DMS153 treated with DMSO at 0.1 percent for 48 hours (cell line): ENCODE measurements around the gene APCDD1L.

ENCODE experiments used
- DNase-seq: peaks from one replicate; lab custom pipeline; 2025; ENCODE audit not compliant: unreplicated experiment; lab: John Stamatoyannopoulos, UW

Gene APCDD1L

DNA sequence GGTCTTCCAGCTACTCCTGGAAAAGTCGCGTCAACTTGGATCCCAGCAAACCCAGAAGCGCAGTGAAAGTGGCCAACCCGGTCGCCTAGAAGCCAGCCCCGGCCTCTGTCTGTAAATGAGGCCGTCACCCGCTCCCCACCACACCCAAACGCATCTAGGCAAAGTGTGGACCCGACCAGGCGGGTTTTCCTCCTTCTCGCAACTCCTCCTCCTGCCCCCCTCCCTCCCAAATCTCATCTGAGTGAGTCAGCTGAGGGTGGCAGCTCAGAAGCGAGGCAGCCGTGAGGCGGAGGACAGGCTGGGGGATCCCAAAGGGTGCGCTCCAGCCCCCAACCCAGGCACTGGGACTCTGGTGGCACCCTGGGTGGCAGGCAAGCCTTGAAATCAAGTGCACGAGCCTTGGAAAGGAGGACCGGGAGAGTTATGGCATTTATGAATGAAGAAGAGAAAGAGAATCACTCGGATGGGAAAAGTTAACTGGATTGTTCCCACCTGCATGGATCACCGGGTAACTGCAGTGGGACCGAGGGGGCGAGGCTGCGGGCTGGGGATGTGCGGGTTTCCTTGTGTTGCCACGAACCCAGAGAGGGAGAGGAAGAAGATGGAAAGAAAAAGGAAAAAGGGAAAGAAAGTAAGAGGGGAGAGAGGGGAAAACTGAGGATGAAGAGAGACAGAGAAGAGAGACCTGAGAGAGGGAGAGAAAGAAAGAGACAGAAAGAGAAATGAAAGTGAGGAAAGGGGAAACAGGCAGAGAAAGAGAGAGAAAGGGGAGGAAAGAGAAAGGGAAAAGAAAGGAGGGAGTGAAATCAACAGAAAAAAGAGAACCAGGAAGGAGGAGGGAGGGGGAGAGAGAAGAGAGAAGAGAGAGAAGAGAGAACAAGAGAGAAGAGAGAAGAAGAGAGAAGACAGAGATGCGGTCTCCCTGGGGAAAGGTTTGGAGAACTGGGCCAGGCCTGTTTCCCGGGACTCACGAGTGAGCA is at the start of gene APCDD1L:
Gene APCDD1L, minus strand, starts transcription at position 167 of the 980 bp plus-strand sequence. CDS start 692 bp downstream, outside the sequence.
- DNase-seq = no peak

DNA sequence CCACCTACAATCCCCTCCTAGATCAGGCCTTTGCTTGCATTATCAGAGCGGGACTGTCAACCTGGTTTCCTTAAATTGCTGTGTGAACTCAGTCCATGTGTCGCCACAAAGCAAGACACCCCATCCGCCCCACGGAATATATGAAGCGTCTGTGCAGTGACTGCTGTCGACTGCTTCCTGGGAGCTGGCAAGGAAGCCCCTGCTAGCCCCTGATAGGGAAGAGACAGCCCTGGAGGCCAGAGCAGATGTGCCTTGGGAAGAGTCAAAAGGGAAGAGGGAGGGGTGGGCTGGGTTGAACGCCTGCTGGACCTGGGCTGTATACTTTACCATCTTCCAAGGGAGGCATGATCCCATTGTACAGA is 44.1 kb upstream of the APCDD1L start:
- no peak for DNase-seq

DNA sequence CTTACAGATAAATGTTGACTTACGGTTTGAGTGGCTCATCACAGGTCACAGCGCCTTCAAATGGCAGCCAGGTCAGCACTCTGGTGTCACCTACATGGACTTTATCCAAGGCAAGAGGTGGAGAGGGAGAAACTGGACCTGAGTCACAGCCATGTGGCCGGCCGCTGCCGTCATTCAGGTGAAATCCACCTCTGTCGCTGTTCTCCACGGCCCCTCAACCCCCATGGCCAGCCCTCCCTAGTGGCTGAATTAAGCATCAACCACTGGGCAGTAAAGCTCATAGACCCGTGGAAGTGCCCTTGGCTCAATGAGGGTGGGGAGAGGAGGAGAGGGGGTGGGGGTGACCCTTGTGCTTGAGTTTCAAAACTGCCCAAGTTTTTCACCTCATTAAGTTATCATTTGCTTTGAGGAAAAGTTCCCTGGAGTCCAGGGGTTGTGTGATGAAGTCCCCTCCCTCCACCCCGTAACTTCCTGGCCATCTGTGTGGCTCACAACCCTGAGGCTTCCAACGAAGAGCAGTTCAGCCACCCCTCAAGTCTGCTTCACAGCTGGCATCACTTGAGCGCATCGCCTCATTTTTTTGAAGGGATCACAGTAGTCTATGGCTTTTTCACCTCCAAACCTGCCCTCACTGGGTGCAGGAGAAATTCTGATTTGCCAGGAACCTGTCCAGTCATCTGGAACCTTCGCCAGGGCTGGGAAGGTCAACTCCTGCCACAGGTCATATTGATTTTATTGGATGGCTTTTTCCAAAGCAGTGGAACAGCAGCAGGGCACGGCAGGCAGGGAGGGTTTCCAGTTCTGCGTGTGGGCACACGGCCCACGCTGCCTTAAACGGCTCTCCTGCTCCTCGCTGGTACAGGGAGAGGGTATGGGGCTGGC is 43.5 kb upstream of the APCDD1L start:
- DNase-seq = no peak

DNA sequence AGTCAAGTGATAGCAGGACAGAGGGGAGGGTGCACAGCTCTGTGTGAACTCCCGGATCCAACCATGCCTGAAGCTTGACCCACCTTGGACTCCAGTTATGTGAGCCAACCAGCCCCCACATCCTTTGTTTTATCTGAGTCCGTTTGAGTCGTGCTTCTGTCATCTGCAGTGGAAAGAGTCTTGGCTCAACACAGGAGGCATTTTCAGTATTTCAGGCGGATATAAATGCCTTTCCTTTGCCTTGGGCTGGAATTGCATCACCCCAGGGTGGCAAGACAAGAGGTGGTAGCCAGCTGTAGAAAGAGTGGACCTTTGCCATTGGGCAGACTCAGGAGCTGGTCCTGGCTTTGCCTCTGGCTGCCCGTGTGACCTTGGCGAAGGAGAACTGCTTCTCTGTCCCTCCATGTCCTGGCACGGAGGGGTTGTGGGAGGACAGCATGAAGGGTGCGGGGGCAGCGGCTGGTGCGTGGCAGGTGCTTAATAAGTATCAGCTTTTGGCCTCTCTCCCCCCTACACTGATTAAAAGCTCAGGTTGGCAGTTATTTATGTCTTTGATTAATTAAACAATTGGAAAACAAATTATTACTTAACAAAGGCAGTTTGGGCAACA is 42.6 kb upstream of the APCDD1L start:
- DNase-seq = no peak

DNA sequence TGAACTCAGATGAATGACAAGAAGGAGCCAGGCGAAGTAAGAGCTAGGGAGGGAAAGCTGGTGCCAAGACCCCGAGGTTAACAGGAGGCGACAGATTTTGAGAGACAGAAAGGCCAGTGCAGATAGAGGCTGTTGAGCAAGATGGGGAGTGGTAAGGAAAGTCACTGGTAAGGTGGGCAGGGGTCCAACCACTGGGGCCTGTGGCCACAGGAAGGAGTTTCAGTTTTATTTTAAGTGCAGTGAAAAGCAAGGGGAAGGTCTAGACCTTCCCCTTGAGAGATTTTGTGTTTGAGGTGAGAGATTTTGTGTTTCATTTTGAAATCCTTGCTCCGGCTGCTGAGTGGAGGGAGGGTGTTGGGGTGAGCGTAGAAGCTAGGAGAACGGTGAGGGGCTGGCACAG is 41.8 kb upstream of the APCDD1L start:
- DNase-seq = no peak

DNA sequence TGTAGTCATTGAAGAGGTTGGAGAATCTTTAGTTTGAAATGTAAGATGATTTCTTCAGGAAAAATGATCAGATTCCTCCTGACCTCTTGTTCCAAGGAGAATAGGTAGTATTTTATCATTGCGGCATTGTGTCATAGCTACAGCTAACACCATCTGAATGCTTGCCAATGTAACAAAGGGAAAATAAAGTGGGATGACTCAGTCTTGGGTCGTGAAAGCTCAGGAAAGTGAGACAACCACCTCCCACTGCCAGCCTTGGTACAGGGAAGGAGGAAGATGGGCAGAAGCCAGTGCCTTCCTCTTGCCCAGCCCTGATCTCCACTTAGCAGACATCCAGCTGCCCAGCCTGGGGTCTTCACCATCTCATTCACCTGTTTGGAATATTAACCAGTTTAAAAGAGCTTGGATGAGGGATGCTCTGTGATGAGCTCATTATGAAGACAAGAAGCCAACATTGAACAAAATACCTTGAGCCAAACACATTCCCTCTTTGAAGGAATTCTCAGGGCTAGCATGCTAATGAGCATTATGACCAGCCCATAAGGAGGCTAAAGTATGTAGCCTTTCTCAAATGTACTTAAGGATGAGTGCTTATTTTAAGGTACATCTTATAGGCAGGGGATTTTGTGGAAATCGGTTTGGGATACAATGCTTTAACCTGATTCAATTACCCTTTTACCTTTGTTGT is 40.0 kb upstream of the APCDD1L start:
- DNase-seq = no peak

DNA sequence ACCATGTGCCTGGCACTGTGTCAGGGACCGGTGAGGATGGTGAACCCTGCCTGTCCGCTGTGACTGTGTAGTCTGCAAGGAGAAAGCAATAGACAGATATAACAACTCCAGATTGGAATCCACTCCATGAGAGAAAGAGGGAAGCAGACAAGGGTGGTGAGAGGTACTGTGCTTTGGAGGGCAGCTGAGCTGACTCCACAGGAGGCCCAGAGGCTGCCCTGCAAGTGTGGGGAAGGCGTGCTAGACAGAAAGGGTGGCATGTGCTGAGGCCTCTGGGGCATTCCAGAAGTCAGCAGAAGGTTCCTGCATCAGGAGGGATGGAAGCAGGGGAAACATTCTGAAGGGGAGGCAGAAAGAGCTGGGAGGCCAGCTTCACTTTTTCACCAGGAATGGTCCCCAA is 39.3 kb upstream of the APCDD1L start:
- no peak for DNase-seq

DNA sequence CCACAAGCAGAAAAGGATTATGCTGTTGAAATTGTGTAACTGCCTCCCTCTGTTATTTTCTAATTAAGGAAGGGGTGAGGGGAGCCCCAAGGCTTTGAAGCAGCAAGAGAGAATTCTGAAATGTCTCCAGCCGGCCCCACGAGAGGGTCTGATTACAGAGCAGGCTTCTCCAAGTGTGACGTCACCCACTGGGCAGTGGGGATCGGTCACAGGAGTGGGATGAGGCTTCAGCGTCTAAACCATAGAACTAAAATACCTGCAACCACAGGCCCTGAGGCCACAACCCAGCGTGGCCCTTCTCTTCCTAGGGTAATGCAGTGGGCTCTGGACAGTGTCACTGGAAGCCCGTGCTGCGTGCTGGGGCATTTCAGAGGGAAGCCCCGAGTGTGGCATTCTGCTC is 38.6 kb upstream of the APCDD1L start:
- DNase-seq = no peak

DNA sequence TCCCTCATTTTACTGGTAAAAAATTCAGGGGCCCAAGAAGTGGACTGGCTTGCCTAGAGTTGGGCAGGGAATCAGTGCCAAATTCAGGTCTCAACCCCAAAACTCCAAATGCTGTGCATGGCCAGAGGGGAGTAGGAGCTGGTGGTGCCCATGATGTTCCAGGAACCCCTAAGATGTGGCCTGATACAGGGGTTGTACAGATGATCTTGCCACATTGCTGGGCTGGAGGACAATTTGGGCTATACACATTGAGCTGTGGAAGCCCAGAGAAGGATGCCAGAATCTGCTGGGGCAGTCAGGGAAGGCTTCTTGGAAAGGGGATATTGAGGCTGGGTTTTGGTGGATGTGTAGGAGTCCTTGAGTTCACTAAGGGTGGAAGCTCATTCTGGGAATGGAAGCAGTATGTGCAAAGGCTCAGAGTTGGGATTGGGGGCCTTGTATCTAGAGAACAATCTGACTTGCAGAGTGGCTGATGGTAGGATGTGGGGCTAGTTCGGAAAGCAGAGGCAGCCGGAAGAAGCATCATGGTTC is 38.0 kb upstream of the APCDD1L start:
- no peak for DNase-seq

DNA sequence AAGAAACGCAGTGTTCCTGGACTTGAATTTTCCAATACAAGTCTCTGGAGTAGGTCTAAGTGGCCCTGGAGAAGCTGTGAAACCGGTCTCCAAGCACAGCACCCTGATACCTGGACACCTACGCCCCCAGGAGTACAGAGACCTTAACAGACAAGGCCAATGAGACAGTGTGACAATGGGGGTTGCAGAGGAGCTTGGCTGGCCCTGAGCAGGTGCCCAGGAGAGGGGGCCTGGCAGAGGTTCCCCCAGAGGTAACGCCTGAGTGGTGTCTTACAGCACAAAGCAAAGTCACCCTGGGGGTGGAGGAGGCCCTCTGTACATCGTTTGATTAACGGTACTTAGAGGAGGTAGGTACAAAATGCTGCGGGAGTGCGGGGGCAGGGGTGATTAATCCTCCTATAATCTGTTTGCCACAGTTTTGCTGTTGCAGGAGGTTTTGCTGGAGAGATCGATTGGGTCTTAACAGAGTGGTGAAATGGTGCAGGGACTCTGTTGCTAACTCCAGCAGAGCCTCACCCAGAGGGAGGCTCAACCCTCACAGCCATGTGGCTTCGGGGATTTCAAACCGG is 37.3 kb upstream of the APCDD1L start:
- no peak for DNase-seq

DNA sequence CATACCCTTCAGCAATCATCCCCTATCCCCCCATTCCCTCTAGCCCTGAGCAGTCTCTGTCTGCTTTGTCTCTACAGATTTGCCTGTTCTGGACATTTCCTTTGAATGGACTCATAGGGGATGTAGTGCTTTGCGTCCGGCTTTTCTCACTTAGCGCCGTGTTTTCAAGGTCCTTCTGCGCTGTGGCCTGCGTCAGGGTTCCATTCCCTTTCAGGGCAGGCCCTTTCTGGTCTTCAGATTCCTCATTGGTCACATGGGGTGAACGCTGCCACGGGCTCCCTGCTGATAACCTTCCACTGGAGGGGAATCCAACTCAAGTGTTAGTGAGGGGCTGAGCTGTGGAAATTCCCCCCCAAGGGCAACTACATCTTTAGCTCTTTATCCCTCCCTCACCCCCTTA is 36.4 kb upstream of the APCDD1L start:
- DNase-seq = no peak

DNA sequence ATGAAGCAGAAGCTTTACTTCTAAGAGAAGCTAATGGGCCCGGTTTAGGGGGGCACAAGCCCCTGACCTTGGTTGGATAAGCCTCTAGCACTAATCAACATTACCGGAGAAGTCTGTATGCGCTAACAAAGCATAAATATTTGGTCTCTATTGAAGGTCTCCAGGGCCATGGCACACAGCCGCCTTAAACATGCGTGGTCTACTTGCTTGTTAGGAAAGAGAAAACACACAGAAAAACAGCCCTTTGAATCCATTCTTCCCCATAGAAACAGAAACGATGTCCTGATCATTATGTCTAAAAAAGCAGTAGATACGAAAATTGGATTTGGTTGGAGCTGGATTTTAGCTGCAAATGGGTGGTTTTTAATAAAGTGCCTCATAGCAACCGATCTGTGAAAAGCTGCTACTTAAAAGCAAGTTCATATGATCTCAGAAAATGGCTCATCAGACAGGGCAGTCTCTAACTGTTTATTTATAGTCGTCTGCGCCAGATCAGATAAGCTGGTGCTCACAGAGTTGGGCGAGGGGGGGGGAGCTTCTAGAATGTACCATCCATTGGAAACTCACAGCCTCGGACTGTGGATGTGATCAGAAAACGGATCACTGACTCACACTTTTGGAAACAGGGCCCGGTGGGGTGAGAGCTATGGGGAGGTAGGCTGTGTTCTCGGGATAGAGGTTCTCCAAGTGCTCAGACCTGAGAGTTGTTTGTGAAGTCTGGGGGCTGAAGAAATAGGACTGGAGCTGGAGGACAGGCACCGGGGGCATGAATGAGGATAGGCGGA is 35.3 kb upstream of the APCDD1L start:
- no peak for DNase-seq

DNA sequence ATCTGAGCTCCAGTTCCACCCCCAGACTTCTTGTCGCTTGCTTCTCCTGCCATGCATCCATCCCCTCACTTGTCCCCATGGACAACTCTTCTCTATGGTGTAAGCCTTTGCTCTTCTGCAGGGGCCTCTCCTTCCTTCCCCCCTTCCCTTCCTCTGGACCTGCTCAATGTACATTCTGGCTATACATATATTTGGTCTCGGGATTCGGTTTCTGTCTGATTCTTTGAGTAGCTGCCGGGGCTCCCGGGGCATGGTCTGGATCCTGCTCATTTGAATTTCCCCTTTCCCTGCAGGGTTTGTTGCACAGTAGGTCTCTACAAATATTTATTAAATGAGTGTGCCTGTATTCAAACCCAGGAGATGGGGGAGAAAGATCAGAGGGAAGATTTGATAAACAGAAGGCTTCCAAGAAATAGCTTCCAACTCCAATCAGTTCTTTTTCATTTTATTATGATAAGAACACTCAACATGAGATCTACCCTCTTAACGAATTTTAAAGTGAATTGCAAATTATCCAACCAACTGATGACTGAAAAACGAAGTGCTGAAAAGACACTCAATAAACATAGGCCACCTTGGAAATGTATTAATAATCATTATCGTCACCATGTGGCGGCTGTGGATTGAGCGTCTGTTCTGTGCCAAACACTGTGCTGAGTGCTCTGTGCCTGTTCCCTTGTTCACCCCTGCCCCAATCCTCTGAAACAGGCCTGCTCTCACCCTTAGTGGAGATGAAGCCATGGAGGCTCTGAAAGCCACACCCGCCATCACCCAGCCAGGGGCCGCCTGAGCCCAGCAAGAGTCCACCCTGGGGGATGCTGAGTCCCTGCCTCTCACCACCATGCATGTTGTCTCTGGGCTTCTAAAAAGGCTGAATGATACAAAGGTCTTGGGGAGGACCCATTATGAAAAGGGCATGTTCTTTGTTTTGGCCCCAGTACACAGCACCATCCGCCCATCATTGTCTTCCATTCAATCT is 34.3 kb upstream of the APCDD1L start:
- DNase-seq = no peak

DNA sequence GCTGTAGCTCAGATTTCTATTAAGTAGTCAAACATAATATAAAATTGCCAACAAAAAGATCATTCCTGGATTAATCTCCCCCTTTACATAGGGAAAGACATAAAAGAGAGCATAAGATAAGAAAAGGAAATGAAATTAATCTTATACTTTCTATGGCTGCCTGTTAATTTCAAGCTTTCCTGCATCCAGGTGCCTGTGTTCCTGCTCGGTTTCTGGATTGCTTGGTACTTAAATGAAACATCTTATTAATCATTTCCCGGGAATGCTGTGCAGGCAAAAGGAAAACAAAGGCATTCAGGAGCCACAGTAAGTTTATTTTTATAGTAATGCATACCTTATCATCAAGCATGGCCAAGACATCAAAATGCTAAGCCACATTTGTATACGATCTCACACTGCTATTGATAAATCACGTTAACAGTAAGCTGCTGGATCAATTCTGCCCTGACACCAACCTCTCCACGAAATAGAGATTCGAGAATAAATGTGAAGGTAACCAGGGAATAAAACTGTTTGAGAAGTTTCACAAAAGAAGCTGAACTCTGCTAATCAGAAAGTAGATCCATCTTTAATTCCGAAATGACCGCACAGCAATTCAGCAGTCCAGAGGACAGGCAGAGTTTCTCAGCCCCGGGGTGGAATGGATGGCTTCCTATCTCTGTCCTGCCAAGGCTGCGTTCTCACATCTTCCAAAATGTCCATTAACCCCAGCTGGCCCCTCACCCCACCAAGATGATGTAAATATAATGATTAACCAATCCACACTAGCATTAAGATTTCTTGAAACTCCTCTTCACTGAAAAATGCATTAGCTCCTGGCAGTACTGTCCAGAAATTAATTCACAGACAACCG is 32.6 kb upstream of the APCDD1L start:
- no peak for DNase-seq

DNA sequence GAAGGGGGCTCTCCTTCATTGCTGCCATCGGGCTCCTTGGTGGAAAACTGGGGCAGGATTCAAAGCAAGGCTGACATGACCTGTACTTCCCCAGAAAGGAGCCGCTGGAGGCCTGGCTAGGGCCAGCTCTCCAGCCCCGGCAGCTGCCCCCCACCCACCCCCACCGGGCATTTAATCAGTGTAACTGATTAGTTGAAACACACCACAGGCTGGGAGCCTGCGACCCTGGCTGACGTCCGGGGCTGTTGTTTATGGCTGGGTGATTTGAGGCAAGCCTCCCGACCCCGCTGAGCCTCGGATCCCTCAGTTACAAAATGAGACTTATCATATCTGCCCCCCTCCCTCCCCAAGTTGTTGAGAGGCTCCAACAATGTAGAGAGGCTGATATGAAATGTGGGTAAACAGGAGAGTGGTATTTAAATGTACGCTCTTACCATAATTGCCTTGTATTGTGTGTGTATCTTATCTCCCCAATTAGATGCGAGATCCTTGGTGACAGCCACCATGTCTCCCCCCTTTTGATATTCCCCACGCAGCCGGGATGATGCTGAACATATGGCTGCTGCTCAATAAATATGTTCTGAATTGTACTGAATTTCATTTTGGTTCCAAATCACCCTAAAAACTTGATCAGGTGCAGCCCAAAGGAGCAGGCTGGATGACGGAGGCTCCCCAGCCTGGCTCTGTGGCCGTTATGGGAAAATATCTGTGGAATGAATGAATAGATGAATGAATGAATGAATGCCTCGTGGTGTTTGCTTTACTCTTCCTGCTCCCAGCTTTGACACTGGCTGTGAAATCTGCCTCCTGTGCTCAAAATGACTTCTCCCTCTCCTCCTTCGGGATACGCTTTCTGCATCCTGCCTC is 31.8 kb upstream of the APCDD1L start:
- DNase-seq = no peak

DNA sequence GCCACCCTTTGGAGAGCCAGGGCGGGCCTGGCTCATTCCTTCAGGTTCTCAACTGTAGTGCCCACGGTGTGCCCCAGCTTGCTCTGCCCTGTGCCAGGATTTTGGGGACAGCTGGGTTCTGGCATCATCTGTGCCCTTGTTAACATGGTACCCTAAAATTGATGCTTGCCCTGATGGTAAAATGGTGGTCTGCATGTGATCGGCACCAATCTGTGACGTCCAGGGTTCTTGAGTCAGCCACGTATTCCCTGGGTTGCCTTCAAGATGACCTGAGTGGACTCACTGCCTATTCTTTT is 31.2 kb upstream of the APCDD1L start:
- no peak for DNase-seq
